Activated naive CD8-positive, alpha-beta T cell (primary cell): ENCODE measurements around the gene GNAT1.
A peak's percentile ranks its signal among the peaks of the same experiment; 100 is the strongest.

Experiments
- H3K27ac Mint-ChIP-seq: one replicate; pipeline ENCODE4 v1.8.0; 2021; ENCODE audit warnings: mixed read lengths
- H3K27me3 Mint-ChIP-seq: one replicate; pipeline ENCODE4 v1.8.0; 2021; ENCODE audit warnings: mixed read lengths
- H3K36me3 Mint-ChIP-seq: one replicate; pipeline ENCODE4 v1.8.0; 2021; ENCODE audit warnings: mixed read lengths
- H3K4me1 Mint-ChIP-seq: one replicate; pipeline ENCODE4 v1.8.0; 2021; ENCODE audit warnings: low read depth, mixed read lengths
- H3K4me3 Mint-ChIP-seq: one replicate; pipeline ENCODE4 v1.8.0; 2021; ENCODE audit warnings: mild to moderate bottlenecking, mixed read lengths
- H3K9me3 Mint-ChIP-seq: one replicate; pipeline ENCODE4 v1.8.0; 2021; ENCODE audit warnings: low read depth, mixed read lengths

Gene GNAT1

GRCh38 chr3:50182533-50183099 is 8.8 kb upstream of the GNAT1 start:
- H3K4me1 Mint-ChIP-seq = no peaks in the 10 kb centered on the region
- H3K9me3 Mint-ChIP-seq = no peaks in the 10 kb centered on the region
- H3K4me3 Mint-ChIP-seq = no peak overlapping the region
- no peak overlapping the region for H3K27ac Mint-ChIP-seq
- no peaks in the 10 kb centered on the region for H3K27me3 Mint-ChIP-seq
- no peaks in the 10 kb centered on the region for H3K36me3 Mint-ChIP-seq

- Mint-ChIP-seq H3K9me3 (no peaks in the 10 kb centered on the region), H3K27ac (no peak overlapping the region), H3K27me3 (no peaks in the 10 kb centered on the region), H3K4me3 (no peak overlapping the region), H3K36me3 (no peaks in the 10 kb centered on the region), H3K4me1 (no peaks in the 10 kb centered on the region)
Measured at GRCh38 chr3:50183755-50184154, 7.7 kb upstream of the GNAT1 start.

DNA sequence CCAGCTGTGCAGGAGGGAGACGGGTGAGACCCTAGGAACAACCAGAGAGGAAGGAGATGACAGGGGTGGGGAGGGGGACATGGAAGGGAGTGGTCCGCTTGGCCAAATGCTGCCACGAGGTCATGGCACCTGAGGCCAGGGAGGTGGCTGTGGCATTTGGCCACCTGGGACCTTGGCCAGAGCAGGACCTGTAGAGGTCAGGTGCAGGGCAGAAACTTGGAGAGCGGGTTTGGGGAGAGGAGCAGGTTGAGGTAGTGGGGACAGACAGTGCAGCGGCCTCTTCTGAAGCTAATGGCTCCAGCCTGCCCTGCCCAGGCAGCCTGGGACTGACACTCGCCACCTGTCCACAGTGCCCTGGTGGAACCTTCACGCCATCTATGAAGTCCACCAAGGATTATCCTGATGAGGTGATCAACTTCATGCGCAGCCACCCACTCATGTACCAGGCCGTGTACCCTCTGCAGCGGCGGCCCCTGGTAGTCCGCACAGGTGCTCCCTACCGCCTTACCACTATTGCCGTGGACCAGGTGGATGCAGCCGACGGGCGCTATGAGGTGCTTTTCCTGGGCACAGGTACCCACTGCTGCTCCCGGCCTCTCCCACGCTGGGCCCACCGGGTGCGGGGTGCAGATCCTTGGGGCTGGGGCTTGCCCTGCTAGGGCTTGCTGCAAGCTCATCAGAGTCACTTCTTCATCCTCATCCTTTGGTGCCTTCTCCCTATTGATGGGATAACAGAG is 7.0 kb upstream of the GNAT1 start:
- H3K27ac Mint-ChIP-seq = no peak overlapping the region
- H3K9me3 Mint-ChIP-seq = no peaks in the 10 kb centered on the region
- no peaks in the 10 kb centered on the region for H3K4me1 Mint-ChIP-seq
- no peaks in the 10 kb centered on the region for H3K27me3 Mint-ChIP-seq
- no peak overlapping the region for H3K4me3 Mint-ChIP-seq
- no peaks in the 10 kb centered on the region for H3K36me3 Mint-ChIP-seq

GRCh38 chr3:50185230-50185629 is 6.2 kb upstream of the GNAT1 start:
- H3K4me3 Mint-ChIP-seq = no peak overlapping the region
- H3K4me1 Mint-ChIP-seq = no peaks in the 10 kb centered on the region
- no peaks in the 10 kb centered on the region for H3K9me3 Mint-ChIP-seq
- no peaks in the 10 kb centered on the region for H3K36me3 Mint-ChIP-seq
- no peaks in the 10 kb centered on the region for H3K27me3 Mint-ChIP-seq
- no peak overlapping the region for H3K27ac Mint-ChIP-seq

- no peaks in the 10 kb centered on the region for H3K4me1 Mint-ChIP-seq
- no peaks in the 10 kb centered on the region for H3K36me3 Mint-ChIP-seq
Measured at GRCh38 chr3:50186096-50186495, 5.3 kb upstream of the GNAT1 start.

DNA sequence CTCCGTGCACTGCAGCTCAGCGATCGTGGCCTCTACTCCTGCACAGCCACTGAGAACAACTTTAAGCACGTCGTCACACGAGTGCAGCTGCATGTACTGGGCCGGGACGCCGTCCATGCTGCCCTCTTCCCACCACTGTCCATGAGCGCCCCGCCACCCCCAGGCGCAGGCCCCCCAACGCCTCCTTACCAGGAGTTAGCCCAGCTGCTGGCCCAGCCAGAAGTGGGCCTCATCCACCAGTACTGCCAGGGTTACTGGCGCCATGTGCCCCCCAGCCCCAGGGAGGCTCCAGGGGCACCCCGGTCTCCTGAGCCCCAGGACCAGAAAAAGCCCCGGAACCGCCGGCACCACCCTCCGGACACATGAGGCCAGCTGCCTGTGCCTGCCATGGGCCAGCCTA is 3.7 kb upstream of the GNAT1 start:
- Mint-ChIP-seq H3K9me3 (no peaks in the 10 kb centered on the region), H3K36me3 (no peaks in the 10 kb centered on the region), H3K27ac (no peak overlapping the region), H3K4me1 (peaks cover 2% of the 10 kb centered on the region), H3K4me3 (no peak overlapping the region), H3K27me3 (no peaks in the 10 kb centered on the region)

More at GRCh38 chr3:50186096-50186495, 5.3 kb upstream of the GNAT1 start:
- Mint-ChIP-seq H3K27me3 (no peaks in the 10 kb centered on the region), H3K27ac (no peak overlapping the region), H3K4me3 (no peak overlapping the region), H3K9me3 (no peaks in the 10 kb centered on the region)

GRCh38 chr3:50189274-50189673 is 2.1 kb upstream of the GNAT1 start:
- Mint-ChIP-seq H3K9me3 (no peaks in the 10 kb centered on the region), H3K4me3 (no peak overlapping the region), H3K36me3 (no peaks in the 10 kb centered on the region), H3K27me3 (no peaks in the 10 kb centered on the region), H3K4me1 (peaks cover 7% of the 10 kb centered on the region), H3K27ac (no peak overlapping the region)

DNA sequence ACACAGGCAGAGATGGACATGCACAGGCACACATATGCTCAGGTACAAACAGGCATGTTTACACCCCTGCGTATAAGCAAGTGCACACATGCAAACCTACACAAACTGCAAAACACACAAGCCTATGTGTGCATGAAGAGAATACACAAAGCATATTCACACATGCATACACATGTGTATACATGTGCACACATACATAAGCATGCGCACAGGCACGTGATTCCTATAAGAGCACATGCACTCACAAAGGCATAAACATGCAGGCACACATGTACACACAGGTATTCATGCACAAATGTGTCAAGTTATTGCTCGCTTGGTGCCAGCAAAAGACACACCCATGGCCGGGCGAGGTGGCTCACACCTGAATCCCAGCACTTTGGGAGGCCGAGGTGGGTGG is 1.4 kb upstream of the GNAT1 start:
- Mint-ChIP-seq H3K4me3 (no peak overlapping the region), H3K9me3 (no peaks in the 10 kb centered on the region), H3K27me3 (no peaks in the 10 kb centered on the region), H3K36me3 (no peaks in the 10 kb centered on the region), H3K27ac (no peak overlapping the region), H3K4me1 (peaks cover 14% of the 10 kb centered on the region)

GRCh38 chr3:50192124-50192523 is 714 bp downstream of the GNAT1 start:
- H3K27me3 Mint-ChIP-seq = no peaks in the 10 kb centered on the region
- no peak overlapping the region for H3K4me3 Mint-ChIP-seq
- H3K27ac Mint-ChIP-seq = no peak overlapping the region
- no peaks in the 10 kb centered on the region for H3K36me3 Mint-ChIP-seq
- H3K4me1 Mint-ChIP-seq = peaks cover 15% of the 10 kb centered on the region
- H3K9me3 Mint-ChIP-seq = no peaks in the 10 kb centered on the region

- H3K4me1 Mint-ChIP-seq = peaks cover 15% of the 10 kb centered on the region
- no peaks in the 10 kb centered on the region for H3K36me3 Mint-ChIP-seq
- no peaks in the 10 kb centered on the region for H3K27me3 Mint-ChIP-seq
- peak overlapping the region; percentile 31 for H3K4me3 Mint-ChIP-seq
- H3K9me3 Mint-ChIP-seq = no peaks in the 10 kb centered on the region
- H3K27ac Mint-ChIP-seq = no peak overlapping the region
Measured at GRCh38 chr3:50192689-50193141, 1.3 kb downstream of the GNAT1 start.

GRCh38 chr3:50193286-50193685 is 1.9 kb downstream of the GNAT1 start:
- H3K27me3 Mint-ChIP-seq = no peaks in the 10 kb centered on the region
- no peaks in the 10 kb centered on the region for H3K36me3 Mint-ChIP-seq
- no peak overlapping the region for H3K27ac Mint-ChIP-seq
- H3K4me1 Mint-ChIP-seq = peaks cover 15% of the 10 kb centered on the region
- H3K9me3 Mint-ChIP-seq = no peaks in the 10 kb centered on the region
- no peak overlapping the region for H3K4me3 Mint-ChIP-seq

- Mint-ChIP-seq H3K36me3 (no peaks in the 10 kb centered on the region), H3K4me3 (no peak overlapping the region), H3K4me1 (peaks cover 15% of the 10 kb centered on the region), H3K27ac (no peak overlapping the region), H3K9me3 (no peaks in the 10 kb centered on the region), H3K27me3 (no peaks in the 10 kb centered on the region)
Measured at GRCh38 chr3:50193746-50194127, 2.3 kb downstream of the GNAT1 start.

GRCh38 chr3:50194128-50194902 is 2.9 kb downstream of the GNAT1 start:
- Mint-ChIP-seq H3K36me3 (no peaks in the 10 kb centered on the region), H3K27me3 (peaks cover 1% of the 10 kb centered on the region), H3K27ac (no peak overlapping the region), H3K4me1 (peaks cover 15% of the 10 kb centered on the region), H3K9me3 (no peaks in the 10 kb centered on the region), H3K4me3 (peak overlapping the region; percentile 35)

DNA sequence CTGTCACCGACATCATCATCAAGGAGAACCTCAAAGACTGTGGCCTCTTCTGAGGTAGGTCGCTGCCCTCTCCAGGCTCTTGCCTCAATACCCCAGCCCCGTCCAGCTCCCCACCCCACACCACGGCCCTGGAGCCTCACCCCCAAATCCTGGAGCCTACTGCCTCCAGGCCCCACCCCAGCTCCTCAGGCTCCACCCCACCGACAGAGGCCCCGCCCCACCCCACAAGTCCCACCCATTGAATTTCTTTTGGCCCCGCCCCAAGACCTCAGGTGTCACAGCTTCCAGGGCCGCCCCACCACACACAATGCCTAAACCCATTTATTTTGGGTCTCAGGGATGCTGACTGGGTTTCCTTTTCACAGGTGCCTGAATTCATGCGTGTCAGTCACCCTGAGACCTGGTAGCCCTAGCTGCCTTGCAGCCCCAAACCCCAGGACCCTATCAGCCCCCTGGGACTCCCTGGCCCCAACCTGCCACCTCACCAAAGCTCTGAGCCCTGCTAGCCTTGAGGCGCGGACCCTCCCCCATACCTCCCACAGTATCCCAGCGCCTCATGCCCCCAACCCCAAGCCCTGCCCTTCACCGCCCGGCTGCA is 3.6 kb downstream of the GNAT1 start:
- Mint-ChIP-seq H3K4me3 (peak overlapping the region; percentile 23), H3K27me3 (peaks cover 1% of the 10 kb centered on the region), H3K4me1 (peaks cover 15% of the 10 kb centered on the region), H3K27ac (no peak overlapping the region), H3K36me3 (no peaks in the 10 kb centered on the region), H3K9me3 (no peaks in the 10 kb centered on the region)
